ENCODE data around the gene PEX10.

Gene PEX10

GRCh38 chr1:2436876-2437275 lies 24.5 kb upstream of the PEX10 start:
- FAIRE-seq, result no peak
- DNase-seq (ENCODE audit: insufficient read length, low spot score), result no peak
- no peak for TF ChIP-seq POLR2A (IDR thresholded peaks at IDR 0.05; ENCODE audit: low read depth, low read length)

DNA sequence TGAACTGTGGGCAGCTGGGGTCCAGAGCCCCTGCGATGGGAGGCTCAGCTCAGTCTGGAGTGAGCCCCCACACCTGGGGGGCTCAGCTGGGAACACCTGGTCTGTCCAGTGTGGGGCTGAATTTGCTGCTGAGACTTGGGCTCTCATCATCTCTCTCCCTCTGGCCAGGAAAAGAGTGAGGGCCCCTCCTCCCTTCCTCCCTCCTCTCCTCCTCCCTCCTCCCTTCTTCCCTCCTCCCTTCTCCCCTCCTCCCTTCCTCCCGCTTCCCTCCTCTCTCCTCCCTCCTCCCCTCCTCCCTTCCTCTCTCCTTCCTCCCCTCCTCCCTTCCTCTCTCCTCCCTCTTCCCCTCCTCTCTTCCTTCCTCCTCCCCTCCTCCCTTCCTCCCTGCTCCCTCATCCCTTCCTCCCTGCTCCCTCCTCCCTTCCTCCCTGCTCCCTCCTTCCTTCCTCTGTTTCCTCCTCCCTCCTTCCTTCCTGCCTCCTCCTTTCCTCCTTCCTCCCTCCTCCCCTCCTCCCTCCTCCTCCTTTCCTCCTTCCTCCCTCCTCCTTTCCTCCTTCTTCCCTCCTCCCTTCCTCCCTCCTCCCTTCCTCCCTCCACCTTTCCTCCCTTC lies 23.5 kb upstream of the PEX10 start:
- TF ChIP-seq POLR2A (IDR thresholded peaks at IDR 0.05; ENCODE audit: low read depth, low read length), result no peak
- no peak for FAIRE-seq
- no peak for DNase-seq (ENCODE audit: insufficient read length, low spot score)

GRCh38 chr1:2435091-2435490 lies 22.7 kb upstream of the PEX10 start:
- TF ChIP-seq POLR2A (IDR thresholded peaks at IDR 0.05; ENCODE audit: low read depth, low read length), result no peak
- FAIRE-seq, result no peak
- no peak for DNase-seq (ENCODE audit: insufficient read length, low spot score)

- FAIRE-seq (no peak), DNase-seq (ENCODE audit: insufficient read length, low spot score) (no peak)
- TF ChIP-seq POLR2A (IDR thresholded peaks at IDR 0.05; ENCODE audit: low read depth, low read length), result no peak
These were observed 21.7 kb upstream of the PEX10 start for GRCh38 chr1:2433936-2434655.

DNA sequence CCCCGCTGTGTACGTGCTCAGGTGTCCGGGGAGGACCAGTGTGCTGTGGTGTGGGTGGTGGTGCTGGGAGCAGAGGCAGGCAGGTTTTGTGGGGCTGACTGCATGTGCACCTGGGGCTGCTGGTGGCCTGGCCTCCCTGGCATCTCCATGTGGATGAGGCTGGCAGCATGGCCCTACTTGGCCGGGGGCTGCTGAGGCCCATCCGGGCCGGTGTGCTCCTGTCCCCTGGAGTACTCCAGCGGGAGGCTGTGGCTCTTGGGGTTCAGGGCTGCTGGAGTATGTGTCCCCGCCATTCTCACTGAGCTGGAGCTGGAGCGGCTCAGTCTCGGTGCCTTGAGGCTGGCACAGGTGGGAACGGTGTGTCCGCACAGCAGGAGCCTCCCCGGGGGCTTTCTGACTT lies 20.8 kb upstream of the PEX10 start:
- DNase-seq (ENCODE audit: insufficient read length, low spot score), result no peak
- no peak for FAIRE-seq
- no peak for TF ChIP-seq POLR2A (IDR thresholded peaks at IDR 0.05; ENCODE audit: low read depth, low read length)

- no peak for TF ChIP-seq POLR2A (IDR thresholded peaks at IDR 0.05; ENCODE audit: low read depth, low read length)
- DNase-seq (ENCODE audit: insufficient read length, low spot score), result no peak
These were observed 20.1 kb upstream of the PEX10 start for GRCh38 chr1:2432441-2432844.

DNA sequence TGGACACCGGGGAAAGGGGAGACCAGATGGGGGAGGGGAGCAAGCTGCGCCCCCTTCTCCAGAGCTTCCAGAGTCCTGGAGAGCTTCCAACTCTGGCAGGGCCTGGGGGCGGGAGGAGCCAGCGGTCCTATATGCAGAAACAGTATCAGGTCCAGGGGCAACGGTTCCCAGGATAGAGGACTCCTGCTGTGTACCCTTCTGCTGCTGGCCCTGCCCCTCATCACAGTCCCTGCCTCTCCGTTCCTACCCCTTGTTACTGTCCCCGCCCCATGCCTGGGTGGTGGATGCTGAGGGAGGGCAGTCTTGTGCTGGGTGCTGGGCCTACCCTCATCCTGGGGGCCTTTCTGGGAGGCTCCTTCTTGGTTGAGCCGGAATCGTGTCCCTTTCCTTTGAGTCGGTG lies 19.2 kb upstream of the PEX10 start:
- FAIRE-seq (no peak), DNase-seq (ENCODE audit: insufficient read length, low spot score) (no peak)
- no peak for TF ChIP-seq POLR2A (IDR thresholded peaks at IDR 0.05; ENCODE audit: low read depth, low read length)

More at GRCh38 chr1:2432441-2432844, 20.1 kb upstream of the PEX10 start:
- no peak for FAIRE-seq

GRCh38 chr1:2431103-2431502 lies 18.7 kb upstream of the PEX10 start:
- no peak for DNase-seq (ENCODE audit: insufficient read length, low spot score)
- no peak for TF ChIP-seq POLR2A (IDR thresholded peaks at IDR 0.05; ENCODE audit: low read depth, low read length)
- no peak for FAIRE-seq

GRCh38 chr1:2430592-2430973 lies 18.2 kb upstream of the PEX10 start:
- FAIRE-seq, result no peak
- no peak for TF ChIP-seq POLR2A (IDR thresholded peaks at IDR 0.05; ENCODE audit: low read depth, low read length)
- DNase-seq (ENCODE audit: insufficient read length, low spot score), result no peak

GRCh38 chr1:2429780-2430591 lies 17.6 kb upstream of the PEX10 start:
- DNase-seq (ENCODE audit: insufficient read length, low spot score) (no peak), FAIRE-seq (no peak)
- no peak for TF ChIP-seq POLR2A (IDR thresholded peaks at IDR 0.05; ENCODE audit: low read depth, low read length)

DNA sequence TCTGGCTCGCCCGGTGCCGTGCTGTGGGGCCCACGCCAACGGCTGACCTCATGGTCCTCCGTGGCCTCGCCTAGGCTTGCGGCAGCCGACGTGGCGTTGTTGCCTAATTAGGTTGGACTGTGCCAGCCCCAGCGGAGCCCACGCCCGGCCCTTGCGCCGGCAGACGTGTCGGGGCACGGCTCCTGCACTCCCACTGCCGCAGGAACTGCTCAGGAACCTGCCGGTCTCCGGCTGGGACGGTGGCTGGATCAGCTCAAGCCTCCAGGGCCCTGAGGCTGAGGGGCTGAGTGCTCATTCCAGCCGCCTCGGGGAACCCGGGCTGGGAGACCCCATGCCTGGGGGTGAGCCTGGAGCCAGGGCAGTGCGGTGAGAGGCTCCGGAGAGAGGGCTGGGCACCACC lies 16.1 kb upstream of the PEX10 start:
- no peak for FAIRE-seq
- DNase-seq (ENCODE audit: insufficient read length, low spot score), result no peak
- TF ChIP-seq POLR2A (IDR thresholded peaks at IDR 0.05; ENCODE audit: low read depth, low read length), result no peak

- FAIRE-seq, result no peak
- DNase-seq (ENCODE audit: insufficient read length, low spot score), result no peak
- TF ChIP-seq POLR2A (IDR thresholded peaks at IDR 0.05; ENCODE audit: low read depth, low read length), result no peak
These were observed 15.6 kb upstream of the PEX10 start for GRCh38 chr1:2427976-2428375.

DNA sequence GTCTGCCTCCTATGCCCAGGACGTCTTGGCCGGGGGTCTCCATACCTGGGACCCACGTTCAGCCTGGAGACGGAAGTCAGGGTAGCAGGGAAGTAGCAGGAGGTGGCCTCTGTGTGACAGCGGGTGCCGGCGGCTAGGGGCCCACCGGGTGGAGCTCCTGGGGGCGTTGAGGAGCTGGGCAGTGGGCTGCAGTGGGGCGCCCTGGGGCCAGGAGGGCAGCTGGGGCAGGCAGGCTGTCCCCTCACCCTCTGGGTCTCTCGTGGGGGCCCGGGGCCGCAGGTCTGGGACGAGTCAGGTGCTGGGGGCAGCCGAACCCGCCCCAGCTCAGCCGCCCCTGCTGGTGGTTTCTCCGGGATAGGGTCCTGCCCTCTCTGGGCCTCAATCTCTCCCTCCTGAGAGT lies 14.7 kb upstream of the PEX10 start:
- FAIRE-seq (no peak), DNase-seq (ENCODE audit: insufficient read length, low spot score) (no peak)
- TF ChIP-seq POLR2A (IDR thresholded peaks at IDR 0.05; ENCODE audit: low read depth, low read length), result no peak

DNA sequence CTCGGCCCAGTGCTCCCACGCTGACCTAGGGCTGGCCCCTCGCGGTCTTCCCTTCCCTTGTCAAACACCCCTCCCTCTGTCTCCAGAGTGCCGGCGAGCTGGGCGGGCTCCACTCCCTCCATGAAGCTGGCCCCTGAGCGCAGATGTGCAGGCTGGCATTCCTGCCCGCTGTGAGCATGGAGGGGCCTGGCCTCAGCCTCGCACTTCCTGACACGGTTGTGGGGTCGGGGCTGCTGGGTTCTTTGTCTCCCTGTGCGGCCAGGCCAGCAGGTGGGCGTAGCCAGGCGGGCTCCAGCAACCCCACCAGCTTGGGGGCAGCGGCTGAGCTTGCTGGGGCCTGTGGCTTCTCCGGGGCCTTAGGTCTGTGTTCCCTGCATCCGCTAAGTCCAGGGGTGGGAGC lies 14.2 kb upstream of the PEX10 start:
- TF ChIP-seq POLR2A (IDR thresholded peaks at IDR 0.05; ENCODE audit: low read depth, low read length), result no peak
- FAIRE-seq (no peak), DNase-seq (ENCODE audit: insufficient read length, low spot score) (no peak)

DNA sequence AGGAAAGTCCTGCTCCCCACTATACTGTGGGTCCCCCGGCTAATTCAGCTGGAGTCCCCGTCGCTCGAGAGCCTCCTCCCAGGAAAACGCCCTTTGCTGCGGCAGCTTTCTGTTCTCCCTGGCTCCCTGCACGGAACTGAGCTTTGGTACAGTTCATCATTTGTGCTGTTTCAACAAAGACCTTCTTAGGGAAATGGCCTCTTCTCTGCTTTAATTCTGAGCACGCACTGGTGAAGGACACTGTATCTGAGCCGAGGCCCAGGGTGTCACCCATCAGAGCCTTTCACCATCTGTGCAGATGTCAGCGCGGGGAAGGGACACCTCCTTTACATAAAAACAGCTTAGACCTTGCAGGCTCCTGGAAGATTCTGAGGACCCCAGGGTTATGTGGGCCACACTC lies 13.5 kb upstream of the PEX10 start:
- FAIRE-seq (no peak), DNase-seq (ENCODE audit: insufficient read length, low spot score) (no peak)
- no peak for TF ChIP-seq POLR2A (IDR thresholded peaks at IDR 0.05; ENCODE audit: low read depth, low read length)

Measured in H54 (cell line).